T-cell (primary cell): ENCODE results near the gene PGBD2. TPM values are rescaled to one million over a fixed set of nuclear protein-coding genes. Genes with fewer than 3 reads are reported as not detected.

ENCODE experiments used
- ATAC-seq, 4 experiments: fragments of 200-7000 bp in 3 of 4; fragments of 150-1000 bp in 1 of 4; cut with Tn5 transposase; replicated peaks in 1 of 4; 1 replicate in 3 of 4; 2 replicates in 1 of 4; pipeline ENCODE4 v1.10.0; 2021; ENCODE audit warnings: moderate library complexity in 3 of 4, mild to moderate bottlenecking in 2 of 4, moderate number of reproducible peaks in 1 of 4
- CTCF ChIA-PET, 2 donors: fragments of 300-600 bp; sonication (Branson Sonifier 250); formaldehyde crosslinking; loops; one replicate each; lab custom pipeline; 2022; ENCODE audit warnings: antibody characterized with exemption in 2 of 2; lab: Charles Lee
- POLR2A ChIA-PET, 2 donors: fragments of 300-600 bp; sonication (Branson Sonifier 250); formaldehyde crosslinking; loops; one replicate each; lab custom pipeline; 2022; ENCODE audit warnings: antibody characterized with exemption in 2 of 2; lab: Charles Lee
- DNase-seq, 35 experiments: peaks; one replicate each; pipeline versions ENCODE4 v3.0.0 to v3.0.0-alpha.2; 2013 to 2023
- H3K27ac ChIP-seq: one replicate; pipeline ENCODE4 v1.5.1; 2013; ENCODE audit warnings: low read length
- H3K27me3 ChIP-seq, 2 experiments: replicated peaks in 1 of 2; 1 replicate in 1 of 2; 2 replicates in 1 of 2; pipeline versions ENCODE4 v1.6.1 to v1.7.0; 2013; ENCODE audit warnings: low read length in 1 of 2, mixed read lengths in 1 of 2; ENCODE audit not compliant: control insufficient read depth in 2 of 2, insufficient read depth in 2 of 2; ENCODE audit errors: extremely low read depth in 1 of 2
- H3K36me3 ChIP-seq, 2 donors: 1 replicate in 1 of 2; 2 replicates in 1 of 2; pipeline versions ENCODE4 v1.6.1 to v1.7.0; 2013; ENCODE audit warnings: low read length in 1 of 2; ENCODE audit not compliant: control insufficient read depth in 2 of 2, insufficient read depth in 1 of 2; ENCODE audit errors: extremely low read depth in 1 of 2
- H3K4me1 ChIP-seq, 2 experiments: 1 replicate in 1 of 2; 2 replicates in 1 of 2; pipeline versions ENCODE4 v1.6.1 to v1.7.0; 2013; ENCODE audit warnings: low read length in 2 of 2, mixed read lengths in 1 of 2; ENCODE audit not compliant: insufficient read depth in 2 of 2, control insufficient read depth in 1 of 2; ENCODE audit errors: extremely low read depth in 1 of 2
- H3K4me3 ChIP-seq, 2 donors: 1 replicate in 1 of 2; 2 replicates in 1 of 2; pipeline versions ENCODE4 v1.5.1 to v1.7.0; 2013; ENCODE audit warnings: mild to moderate bottlenecking in 2 of 2, low read length in 1 of 2, moderate library complexity in 1 of 2; ENCODE audit not compliant: control insufficient read depth in 1 of 2; ENCODE audit errors: extremely low read depth in 1 of 2
- H3K9me3 ChIP-seq: 2 replicates; pipeline ENCODE4 v1.7.0; 2013
- H3K27ac Mint-ChIP-seq, 2 donors: one replicate each; pipeline ENCODE4 v1.8.0; 2020 to 2021; ENCODE audit warnings: mild to moderate bottlenecking in 2 of 2, mixed read lengths in 2 of 2
- H3K27me3 Mint-ChIP-seq, 2 donors: one replicate each; pipeline ENCODE4 v1.8.0; 2021 to 2022; ENCODE audit warnings: mixed read lengths in 2 of 2
- H3K36me3 Mint-ChIP-seq: one replicate; pipeline ENCODE4 v1.8.0; 2021; ENCODE audit warnings: mixed read lengths
- H3K4me1 Mint-ChIP-seq, 3 donors: one replicate each; pipeline ENCODE4 v1.8.0; 2020 to 2022; ENCODE audit warnings: mixed read lengths in 3 of 3, mild to moderate bottlenecking in 1 of 3
- H3K4me3 Mint-ChIP-seq, 3 donors: one replicate each; pipeline ENCODE4 v1.8.0; 2020 to 2022; ENCODE audit warnings: mild to moderate bottlenecking in 3 of 3, mixed read lengths in 3 of 3, moderate library complexity in 3 of 3
- H3K9me3 Mint-ChIP-seq, 3 donors: one replicate each; pipeline ENCODE4 v1.8.0; 2020 to 2022; ENCODE audit warnings: mixed read lengths in 3 of 3
- WGBS: methylation state at CpG from one replicate; pipeline ENCODE4 v1.1.5; 2013; ENCODE audit warnings: missing lambda C conversion rate; ENCODE audit not compliant: insufficient coverage; 5-methylcytosine and 5-hydroxymethylcytosine counted together
- total RNA-seq, 35 experiments: library from RNA in 6 of 35; stranded (reverse) in 6 of 35; fragments of 120-200 nt in 1 of 35; gene quantifications; one replicate each; pipeline versions ENCODE4 v1.2.1 to v1.2.4 and lab custom pipeline; 2013 to 2026

Gene PGBD2
- total RNA-seq, 5 donors from 2014 or later (not counting 1 experiment from before 2014, with no cell fraction given), result 5.0 to 15.8 (median 11.4) TPM

GRCh38 chr1:248871837-248872401 lies 34.1 kb upstream of the PGBD2 start:
- H3K4me3 ChIP-seq, result no peak overlapping the region
- H3K9me3 ChIP-seq, result no peaks in the 10 kb centered on the region
- DNase-seq (no peak), ATAC-seq (no peak)
- H3K36me3 ChIP-seq, result no peaks in the 10 kb centered on the region
- Mint-ChIP-seq H3K9me3 (no peaks in the 10 kb centered on the region), H3K4me1 (peaks cover 23 to 31% (median 27%) of the 10 kb centered on the region in 3 donors), H3K36me3 (no peaks in the 10 kb centered on the region), H3K4me3 (peak overlapping the region in 2 of 3 donors; percentile 4 to 41), H3K27ac (peak overlapping the region in 1 of 2 donors; percentile 24), H3K27me3 (peaks cover 0 to 6% of the 10 kb centered on the region in 2 donors)
- no peak overlapping the region for H3K27ac ChIP-seq
- ChIA-PET POLR2A (no interaction called here), CTCF (no interaction called here)
- peaks cover 4 to 20% of the 10 kb centered on the region in 2 experiments for H3K4me1 ChIP-seq
- WGBS, result 100% methylated on average over 1 of the region's 3 CpGs
- peaks cover 0 to 5% of the 10 kb centered on the region in 2 experiments for H3K27me3 ChIP-seq

DNA sequence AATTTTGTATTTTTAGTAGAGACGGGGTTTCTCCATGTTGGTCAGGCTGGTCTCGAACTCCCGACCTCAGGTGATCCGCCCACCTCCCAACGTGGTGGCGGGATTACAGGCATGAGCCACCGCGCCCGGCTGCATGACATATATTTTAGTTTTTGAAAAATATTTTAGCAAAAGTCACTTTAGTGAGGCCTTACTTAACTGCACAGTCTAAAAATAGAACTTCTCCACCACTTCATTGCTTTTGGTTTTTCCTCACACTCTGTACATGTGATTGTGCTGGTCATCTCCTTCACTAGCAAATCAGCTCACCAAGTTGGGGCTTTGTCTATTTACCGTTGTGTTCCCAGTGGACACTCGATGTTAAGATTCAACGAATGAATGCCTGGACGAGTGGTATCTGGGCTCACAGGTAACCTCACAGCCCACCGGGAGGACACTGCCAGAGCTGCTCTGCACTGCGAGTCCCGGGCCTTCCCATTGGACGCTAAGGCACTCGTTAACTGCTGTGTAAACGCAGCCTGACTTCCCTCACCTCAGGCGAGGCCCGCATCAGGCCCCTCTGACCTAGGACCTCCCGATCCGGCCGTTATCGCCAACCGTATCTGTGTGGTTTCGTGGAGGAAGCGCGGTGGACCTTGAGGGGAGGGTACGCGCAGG lies 33.2 kb upstream of the PGBD2 start:
- H3K36me3 ChIP-seq, result no peaks in the 10 kb centered on the region
- peak overlapping the region; percentile 76 for H3K27ac ChIP-seq
- Mint-ChIP-seq H3K27ac (peak overlapping the region; percentile 96 to 97), H3K4me1 (peaks cover 23 to 34% (median 27%) of the 10 kb centered on the region in 3 donors), H3K4me3 (peak overlapping the region; percentile 87 to 95 (median 93)), H3K36me3 (no peaks in the 10 kb centered on the region), H3K9me3 (no peaks in the 10 kb centered on the region), H3K27me3 (peaks cover 0 to 6% of the 10 kb centered on the region in 2 donors)
- 1% methylated on average over 17 of the region's 31 CpGs for WGBS
- CTCF ChIA-PET, result interaction anchor here in 1 of 2 donors (1.0 to 1.1 kb wide), 2 partner anchors 20 to 31 kb away, joined by 3 read pairs; no protein-coding TSS in a partner anchor
- H3K9me3 ChIP-seq, result no peaks in the 10 kb centered on the region
- H3K27me3 ChIP-seq, result no peaks in the 10 kb centered on the region
- POLR2A ChIA-PET, result interaction anchor here in 1 of 2 donors (2.2 kb wide), 1 partner anchor 47 kb away, joined by 6 read pairs; the partner anchor contains the start of gene SH3BP5L
- peaks cover 4 to 20% of the 10 kb centered on the region in 2 experiments for H3K4me1 ChIP-seq
- ATAC-seq, result peak; percentile 22 to 37 (median 29)
- peak in 18 of 35 experiments; percentile 3 to 57 (median 24) for DNase-seq
- peak overlapping the region; percentile 89 to 94 for H3K4me3 ChIP-seq

DNA sequence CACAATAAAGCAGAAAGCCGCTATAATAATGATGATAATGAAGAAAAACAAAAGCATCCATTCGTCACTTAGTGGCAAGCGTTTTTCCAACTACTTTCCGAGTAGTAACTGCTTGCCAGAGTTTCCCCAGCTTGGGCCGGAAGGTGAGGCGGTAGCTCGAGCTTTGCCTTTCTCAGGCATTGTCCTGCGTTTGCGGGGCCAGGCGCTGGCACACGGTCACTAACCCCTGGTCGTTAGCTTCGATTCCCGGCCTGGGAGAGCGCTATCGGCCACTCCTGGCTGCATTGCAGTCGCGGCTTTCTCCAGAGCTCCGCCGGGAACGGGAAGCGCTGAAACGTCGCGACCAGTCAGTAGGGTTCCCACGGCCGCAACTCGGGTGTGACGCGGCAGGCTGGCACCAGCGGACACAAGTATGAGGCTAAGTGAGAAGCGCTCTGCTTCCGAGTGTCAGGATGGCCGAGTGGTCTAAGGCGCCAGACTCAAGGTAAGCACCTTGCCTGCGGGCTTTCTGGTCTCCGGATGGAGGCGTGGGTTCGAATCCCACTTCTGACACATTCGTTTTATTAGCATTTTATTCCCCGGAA lies 32.5 kb upstream of the PGBD2 start:
- no peaks in the 10 kb centered on the region for H3K27me3 ChIP-seq
- H3K9me3 Mint-ChIP-seq, result no peaks in the 10 kb centered on the region
- peak overlapping the region; percentile 96 to 97 for H3K27ac Mint-ChIP-seq
- H3K27ac ChIP-seq, result peak overlapping the region; percentile 76
- POLR2A ChIA-PET, result interaction anchor here in 1 of 2 donors (2.2 kb wide), 1 partner anchor 48 kb away, joined by 6 read pairs; the partner anchor contains the start of gene SH3BP5L
- H3K36me3 ChIP-seq, result no peaks in the 10 kb centered on the region
- peaks cover 0 to 6% of the 10 kb centered on the region in 2 donors for H3K27me3 Mint-ChIP-seq
- H3K4me3 Mint-ChIP-seq, result peak overlapping the region; percentile 87 to 95 (median 93)
- peaks cover 23 to 34% (median 27%) of the 10 kb centered on the region in 3 donors for H3K4me1 Mint-ChIP-seq
- peak; percentile 73 to 95 (median 86) for DNase-seq
- H3K4me3 ChIP-seq, result peak overlapping the region; percentile 89 to 94
- peak; percentile 78 to 80 (median 78) for ATAC-seq
- no peaks in the 10 kb centered on the region for H3K36me3 Mint-ChIP-seq
- H3K9me3 ChIP-seq, result no peaks in the 10 kb centered on the region
- under 1% methylated on average over 37 of the region's 41 CpGs for WGBS
- peaks cover 4 to 20% of the 10 kb centered on the region in 2 experiments for H3K4me1 ChIP-seq
- CTCF ChIA-PET, result interaction anchor here in 1 of 2 donors (1.0 to 1.1 kb wide), 3 partner anchors 20 to 33 kb away, joined by 3 to 5 read pairs (median 3); no protein-coding TSS in a partner anchor

GRCh38 chr1:248873993-248874533 lies 32.0 kb upstream of the PGBD2 start:
- Mint-ChIP-seq H3K27ac (peak overlapping the region; percentile 96 to 97), H3K4me3 (peak overlapping the region; percentile 87 to 95 (median 93)), H3K4me1 (peaks cover 23 to 34% (median 27%) of the 10 kb centered on the region in 3 donors), H3K27me3 (peaks cover 0 to 6% of the 10 kb centered on the region in 2 donors), H3K36me3 (no peaks in the 10 kb centered on the region), H3K9me3 (no peaks in the 10 kb centered on the region)
- ChIA-PET CTCF (interaction anchor here (0.8 to 1.0 kb wide), 5 partner anchors 16 to 36 kb away, joined by 3 to 5 read pairs (median 3); partner anchors contain the start of gene ZNF672 (in 1 of the 2)), POLR2A (interaction anchor here (0.8 to 2.2 kb wide), 3 partner anchors 15 to 48 kb away, joined by 4 to 6 read pairs (median 5); partner anchors contain the start of gene SH3BP5L (in 1 of the 2))
- peak; percentile 59 to 72 (median 66) for ATAC-seq
- no peaks in the 10 kb centered on the region for H3K9me3 ChIP-seq
- H3K27me3 ChIP-seq, result no peaks in the 10 kb centered on the region
- 1% methylated on average over 16 of the region's 23 CpGs for WGBS
- H3K27ac ChIP-seq, result peak overlapping the region; percentile 76
- peaks cover 4 to 20% of the 10 kb centered on the region in 2 experiments for H3K4me1 ChIP-seq
- no peaks in the 10 kb centered on the region for H3K36me3 ChIP-seq
- DNase-seq, result peak; percentile 61 to 89 (median 78)
- peak overlapping the region; percentile 89 to 94 for H3K4me3 ChIP-seq

- Mint-ChIP-seq H3K4me3 (no peak overlapping the region), H3K27me3 (no peaks in the 10 kb centered on the region), H3K4me1 (peaks cover 0 to 9% (median 6%) of the 10 kb centered on the region in 3 donors), H3K9me3 (no peaks in the 10 kb centered on the region), H3K36me3 (no peaks in the 10 kb centered on the region), H3K27ac (no peak overlapping the region)
- DNase-seq, result no peak
- ChIA-PET POLR2A (no interaction called here), CTCF (interaction anchor here in 1 of 2 donors (0.6 to 1.5 kb wide), 3 partner anchors 18 to 32 kb away, joined by 3 to 6 read pairs (median 4); partner anchors contain the start of gene ZNF692)
- WGBS, result no CpG with 5 or more reads among the region's 1 CpG
- ATAC-seq, result no peak
- Histone ChIP-seq H3K27ac (no peak overlapping the region), H3K27me3 (no peaks in the 10 kb centered on the region), H3K4me3 (no peak overlapping the region), H3K36me3 (no peaks in the 10 kb centered on the region), H3K9me3 (no peaks in the 10 kb centered on the region), H3K4me1 (no peaks in the 10 kb centered on the region)
Observed at GRCh38 chr1:248881261-248881660, 24.8 kb upstream of the PGBD2 start.
